ENCODE results near the gene ETDA. TPM values are rescaled to one million over a fixed set of nuclear protein-coding genes. Genes with fewer than 3 reads are reported as not detected.
"Not testable (repeated sequence)": the region's sequence is repeated elsewhere in the genome, so short reads cannot be mapped to it uniquely, and the experiment has no call there.

ETDA gene
- total and polyA plus RNA-seq, 2 experiments from 2014 or later, result not detected

DNA sequence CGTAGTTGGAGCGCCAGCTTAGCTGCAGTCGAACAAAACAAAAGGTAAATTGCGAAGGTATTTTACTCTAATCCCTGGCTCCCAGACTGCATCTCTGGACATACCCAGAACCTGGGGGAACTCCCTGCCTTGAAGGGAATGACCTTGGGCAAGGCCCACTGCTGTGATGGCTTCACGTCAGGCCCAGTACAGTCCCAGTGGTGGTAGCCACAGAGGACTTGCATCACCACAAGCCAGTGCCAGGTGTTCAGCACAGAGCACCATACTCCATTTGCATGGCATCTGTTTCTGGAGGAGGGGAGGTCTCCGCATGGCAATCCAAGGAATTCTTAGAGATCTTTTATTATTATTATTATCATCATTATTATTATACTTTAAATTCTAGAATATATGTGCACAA is 5.6 kb downstream of the ETDA start:
- DNase-seq (ENCODE audit: low spot score) (no peak), ATAC-seq (no peak)
- Histone ChIP-seq H3K27ac (ENCODE audit: low read depth) (no peak overlapping the region), H3K79me2 (replicated peaks; ENCODE audit: insufficient read depth) (no peaks in the 10 kb centered on the region), H3K4me3 (no peak overlapping the region), H3K27me3 (ENCODE audit: insufficient read depth) (no peaks in the 10 kb centered on the region), H3K9me2 (ENCODE audit: insufficient read depth) (no peaks in the 10 kb centered on the region), H2AFZ (no peak overlapping the region), H3F3A (replicated peaks; ENCODE audit: low read depth) (no peaks in the 10 kb centered on the region), H3K4me2 (no peak overlapping the region), H3K4me1 (ENCODE audit: insufficient read depth) (no peaks in the 10 kb centered on the region), H4K20me1 (replicated peaks; ENCODE audit: insufficient read depth) (no peaks in the 10 kb centered on the region), H3K36me3 (ENCODE audit: insufficient read depth) (no peaks in the 10 kb centered on the region)
- no peaks in the 10 kb centered on the region for H3K27me3 Mint-ChIP-seq (ENCODE audit: insufficient read depth, low read depth, poor library complexity)
- no peaks in the 10 kb centered on the region for H3K36me3 Mint-ChIP-seq (ENCODE audit: low read depth)
- no peak for TF ChIP-seq ZNF462 (CRISPR knock-in tag; IDR thresholded peaks at IDR 0.05)
- TF ChIP-seq, protein P1, sequence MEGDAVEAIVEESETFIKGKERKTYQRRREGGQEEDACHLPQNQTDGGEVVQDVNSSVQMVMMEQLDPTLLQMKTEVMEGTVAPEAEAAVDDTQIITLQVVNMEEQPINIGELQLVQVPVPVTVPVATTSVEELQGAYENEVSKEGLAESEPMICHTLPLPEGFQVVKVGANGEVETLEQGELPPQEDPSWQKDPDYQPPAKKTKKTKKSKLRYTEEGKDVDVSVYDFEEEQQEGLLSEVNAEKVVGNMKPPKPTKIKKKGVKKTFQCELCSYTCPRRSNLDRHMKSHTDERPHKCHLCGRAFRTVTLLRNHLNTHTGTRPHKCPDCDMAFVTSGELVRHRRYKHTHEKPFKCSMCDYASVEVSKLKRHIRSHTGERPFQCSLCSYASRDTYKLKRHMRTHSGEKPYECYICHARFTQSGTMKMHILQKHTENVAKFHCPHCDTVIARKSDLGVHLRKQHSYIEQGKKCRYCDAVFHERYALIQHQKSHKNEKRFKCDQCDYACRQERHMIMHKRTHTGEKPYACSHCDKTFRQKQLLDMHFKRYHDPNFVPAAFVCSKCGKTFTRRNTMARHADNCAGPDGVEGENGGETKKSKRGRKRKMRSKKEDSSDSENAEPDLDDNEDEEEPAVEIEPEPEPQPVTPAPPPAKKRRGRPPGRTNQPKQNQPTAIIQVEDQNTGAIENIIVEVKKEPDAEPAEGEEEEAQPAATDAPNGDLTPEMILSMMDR (conservative IDR thresholded peaks at IDR 0.05; ENCODE audit: low read depth in 2 of 2), result no peak
- H3K9me3 Mint-ChIP-seq, result no peaks in the 10 kb centered on the region; the same call in 2 of the 3 replicates
- H3K27ac Mint-ChIP-seq, result no peak overlapping the region
- H3K4me1 Mint-ChIP-seq, result no peaks in the 10 kb centered on the region
- H3K4me3 Mint-ChIP-seq, result no peak overlapping the region

DNA sequence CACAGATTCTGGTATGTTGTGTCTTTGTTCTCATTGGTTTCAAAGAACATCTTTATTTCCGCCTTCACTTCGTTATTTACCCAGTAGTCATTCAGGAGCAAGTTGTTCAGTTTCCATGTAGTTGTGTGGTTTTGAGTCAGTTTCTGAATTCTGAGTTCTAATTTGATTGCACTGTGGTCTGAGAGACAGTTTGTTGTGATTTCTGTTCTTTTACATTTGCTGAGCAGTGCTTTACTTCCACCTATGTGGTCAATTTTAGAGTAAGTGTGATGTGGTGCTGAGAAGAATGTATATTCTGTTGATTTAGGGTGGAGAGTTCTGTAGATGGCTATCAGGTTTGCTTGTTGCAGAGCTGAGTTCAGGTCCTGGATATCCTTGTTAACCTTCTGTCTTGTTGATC is 9.1 kb downstream of the ETDA start:
- not testable (repeated sequence) for H4K20me1 ChIP-seq (replicated peaks; ENCODE audit: insufficient read depth); H3K4me1 ChIP-seq (ENCODE audit: insufficient read depth); DNase-seq (ENCODE audit: low spot score); H3K27ac Mint-ChIP-seq; H3K36me3 Mint-ChIP-seq (ENCODE audit: low read depth); H3K36me3 ChIP-seq (ENCODE audit: insufficient read depth); H3K4me3 ChIP-seq; H3K79me2 ChIP-seq (replicated peaks; ENCODE audit: insufficient read depth); H3K27me3 ChIP-seq (ENCODE audit: insufficient read depth); H2AFZ ChIP-seq; H3K4me3 Mint-ChIP-seq; H3K4me1 Mint-ChIP-seq; ATAC-seq; H3K9me3 Mint-ChIP-seq; H3F3A ChIP-seq (replicated peaks; ENCODE audit: low read depth); H3K27me3 Mint-ChIP-seq (ENCODE audit: insufficient read depth, low read depth, poor library complexity); H3K4me2 ChIP-seq; H3K9me2 ChIP-seq (ENCODE audit: insufficient read depth); H3K27ac ChIP-seq (ENCODE audit: low read depth)

GRCh38 chrX:135263376-135263775 is 11.5 kb downstream of the ETDA start:
- not testable (repeated sequence) for H3K4me2 ChIP-seq; H3F3A ChIP-seq (replicated peaks; ENCODE audit: low read depth); H3K36me3 Mint-ChIP-seq (ENCODE audit: low read depth); H4K20me1 ChIP-seq (replicated peaks; ENCODE audit: insufficient read depth); H3K9me2 ChIP-seq (ENCODE audit: insufficient read depth); H3K9me3 Mint-ChIP-seq; H3K79me2 ChIP-seq (replicated peaks; ENCODE audit: insufficient read depth); H3K4me3 Mint-ChIP-seq; ATAC-seq; H3K4me1 ChIP-seq (ENCODE audit: insufficient read depth); H3K27me3 Mint-ChIP-seq (ENCODE audit: insufficient read depth, low read depth, poor library complexity); H3K27ac Mint-ChIP-seq; DNase-seq (ENCODE audit: low spot score); H3K4me1 Mint-ChIP-seq; H3K27me3 ChIP-seq (ENCODE audit: insufficient read depth); H2AFZ ChIP-seq; H3K36me3 ChIP-seq (ENCODE audit: insufficient read depth); H3K27ac ChIP-seq (ENCODE audit: low read depth); H3K4me3 ChIP-seq

Measured in GM23338 (cell line).